K562 (cell line): ENCODE data around the gene SLC25A4. TPM values are rescaled to one million over a fixed set of nuclear protein-coding genes. Genes with fewer than 3 reads are reported as not detected.

ENCODE experiments used
- ATAC-seq: fragments of 200-7000 bp; cut with Tn5 transposase; 3 replicates; pipeline ENCODE4 v1.9.1; 2020; ENCODE audit warnings: moderate library complexity
- BruUV-seq: library from RNA; stranded (reverse); fragments of 400-500 nt; replicated peaks from 2 replicates; lab custom pipeline; 2021; lab: Mats Ljungman, UMichigan
- CTCF ChIA-PET: fragments of 300-600 bp; formaldehyde crosslinking; extraction: SDS; loops from one replicate; lab custom pipeline; 2021; ENCODE audit warnings: low intra/inter-chr PET ratio; lab: Yijun Ruan, JAX
- POLR2A ChIA-PET: fragments of 300-600, 350-650 bp; sonication (Branson Sonifier 250); formaldehyde crosslinking; extraction: SDS; loops from one replicate; lab custom pipeline; 2021; ENCODE audit warnings: antibody characterized with exemption, inconsistent platforms; lab: Yijun Ruan, JAX
- DNase-seq, 4 experiments: peaks; one replicate each; pipeline versions ENCODE4 v3.0.0 to v3.0.0-alpha.2; 2011 to 2018; ENCODE audit warnings: low spot score in 3 of 4, mixed read lengths in 3 of 4; ENCODE audit errors: extremely low read depth in 1 of 4
- FAIRE-seq: peaks from 2 replicates; lab custom pipeline; 2011; peaks lifted over from hg19 to GRCh38; lab: Jason Lieb, UNC
- H2AFZ ChIP-seq: 2 replicates; pipeline ENCODE4 v1.6.0; 2011; ENCODE audit warnings: low read depth, low read length, control low read depth, inconsistent platforms
- H3K27ac ChIP-seq: fragments of 200-600 bp; 3 replicates; pipeline ENCODE4 v1.8.0; 2011; ENCODE audit warnings: low read depth, mild to moderate bottlenecking, control low read depth, inconsistent platforms, low read length, moderate library complexity, mixed read lengths; ENCODE audit errors: extremely low read depth
- H3K27me3 ChIP-seq, 2 experiments: fragments of 300-600 bp in 1 of 2; 2 replicates in 1 of 2; 3 replicates in 1 of 2; pipeline versions ENCODE4 v1.6.0 to v1.8.0; 2011; ENCODE audit warnings: inconsistent platforms in 2 of 2, low read length in 2 of 2, mild to moderate bottlenecking in 1 of 2, mixed read lengths in 1 of 2, moderate library complexity in 1 of 2; ENCODE audit not compliant: control insufficient read depth in 2 of 2, insufficient read depth in 2 of 2
- H3K36me3 ChIP-seq: fragments of 300-600 bp; 3 replicates; pipeline ENCODE4 v1.8.0; 2011; ENCODE audit warnings: mild to moderate bottlenecking, low read length, inconsistent platforms; ENCODE audit not compliant: control insufficient read depth, insufficient read depth
- H3K4me1 ChIP-seq, 2 experiments: fragments of 200-600 bp in 1 of 2; replicated peaks in 1 of 2; 2 replicates in 1 of 2; 3 replicates in 1 of 2; pipeline versions ENCODE4 v1.5.1 to v1.8.0; 2011; ENCODE audit warnings: inconsistent platforms in 2 of 2, low read length in 2 of 2, mild to moderate bottlenecking in 1 of 2, mixed read lengths in 1 of 2, moderate library complexity in 1 of 2; ENCODE audit not compliant: control insufficient read depth in 2 of 2, insufficient read depth in 2 of 2
- H3K4me2 ChIP-seq: 2 replicates; pipeline ENCODE4 v1.6.1; 2011; ENCODE audit warnings: low read length, control low read depth, inconsistent platforms, mixed read lengths; ENCODE audit not compliant: insufficient read depth
- H3K4me3 ChIP-seq: fragments of 200-600 bp; sonication (generic), shearing (Covaris generic); 2 replicates; pipeline ENCODE4 v1.5.1; 2016; ENCODE audit warnings: control low read depth, inconsistent platforms
- H3K79me2 ChIP-seq: fragments of 200-600 bp; 3 replicates; pipeline ENCODE4 v1.8.0; 2011; ENCODE audit warnings: low read length, inconsistent platforms; ENCODE audit not compliant: control insufficient read depth, insufficient read depth
- H3K9ac ChIP-seq, 2 experiments: 2 replicates each; pipeline versions ENCODE4 v1.6.0 to v1.6.1; 2011; ENCODE audit warnings: low read depth in 2 of 2, low read length in 2 of 2, control low read depth in 1 of 2, inconsistent platforms in 1 of 2, mild to moderate bottlenecking in 1 of 2, mixed read lengths in 1 of 2; ENCODE audit not compliant: insufficient read depth in 1 of 2
- H3K9me1 ChIP-seq: one replicate; pipeline ENCODE4 v1.6.0; 2011; ENCODE audit warnings: inconsistent platforms, mild to moderate bottlenecking, low read length, moderate library complexity; ENCODE audit not compliant: control insufficient read depth, insufficient read depth
- H3K9me3 ChIP-seq: replicated peaks from 2 replicates; pipeline ENCODE4 v1.5.1; 2011; ENCODE audit warnings: low read depth, low read length, inconsistent platforms; ENCODE audit not compliant: control insufficient read depth, insufficient read depth
- H4K20me1 ChIP-seq: replicated peaks from 2 replicates; pipeline ENCODE4 v1.6.1; 2011; ENCODE audit warnings: low read length, inconsistent platforms, mixed read lengths; ENCODE audit not compliant: control insufficient read depth, insufficient read depth
- CBX2 ChIP-seq: fragments of 200-600 bp; sonication (generic); IDR thresholded peaks from one replicate; pipeline ENCODE4 v1.6.1; 2012; ENCODE audit warnings: mild to moderate bottlenecking, low read length, inconsistent platforms; ENCODE audit not compliant: insufficient read depth, poor library complexity, severe bottlenecking
- ESRRA ChIP-seq: fragments of 450-650 bp; IDR thresholded peaks from 2 replicates; pipeline ENCODE4 v1.6.1; 2014; ENCODE audit warnings: low read depth, mild to moderate bottlenecking, moderate library complexity, borderline replicate concordance
- FOXA3 ChIP-seq, 2 experiments: fragments of 450-650 bp in 1 of 2; sonication (generic) in 1 of 2; formaldehyde crosslinking; IDR thresholded peaks in 1 of 2; conservative IDR thresholded peaks in 1 of 2; 2 replicates each; pipeline versions ENCODE4 v1.4.0 to v1.8.0; 2020 to 2022; ENCODE audit warnings: mild to moderate bottlenecking in 2 of 2, missing genetic modification reagents in 1 of 2
- FOXK2 ChIP-seq, 2 experiments: fragments of 450-650 bp; IDR thresholded peaks in 1 of 2; conservative IDR thresholded peaks in 1 of 2; 2 replicates each; pipeline ENCODE4 v1.6.1; 2016; ENCODE audit warnings: low read depth in 2 of 2, mild to moderate bottlenecking in 1 of 2
- GATA2 ChIP-seq: sonication (generic); formaldehyde crosslinking; IDR thresholded peaks from 2 replicates; pipeline ENCODE4 v1.4.0; 2020; ENCODE audit warnings: mild to moderate bottlenecking, missing genetic modification reagents
- KDM1A ChIP-seq, 2 experiments: fragments of 450-650 bp; IDR thresholded peaks; 2 replicates each; pipeline ENCODE4 v1.6.1; 2016; ENCODE audit warnings: mild to moderate bottlenecking in 2 of 2
- NCOR1 ChIP-seq: fragments of 450-650 bp; IDR thresholded peaks from 2 replicates; pipeline ENCODE4 v1.6.1; 2016; ENCODE audit warnings: mild to moderate bottlenecking, moderate library complexity
- NFYB ChIP-seq: IDR thresholded peaks from 2 replicates; pipeline ENCODE4 v1.6.1; 2011; ENCODE audit warnings: mild to moderate bottlenecking, moderate library complexity; ENCODE audit not compliant: insufficient read length; ENCODE audit errors: extremely low read depth
- OTX1 ChIP-seq: fragments of 450-650 bp; formaldehyde crosslinking; IDR thresholded peaks from 2 replicates; pipeline ENCODE4 v1.4.0; 2022; ENCODE audit warnings: mild to moderate bottlenecking
- RCOR1 ChIP-seq, 2 experiments: IDR thresholded peaks; 2 replicates each; pipeline ENCODE4 v1.6.1; 2012; ENCODE audit warnings: low read depth in 2 of 2, low read length in 2 of 2, borderline replicate concordance in 1 of 2, improper control_type of control experiment in 1 of 2
- SMARCA5 ChIP-seq: fragments of 450-650 bp; IDR thresholded peaks from 2 replicates; pipeline ENCODE4 v1.6.1; 2016
- ZNF511 ChIP-seq: sonication (generic); formaldehyde crosslinking; IDR thresholded peaks from 2 replicates; pipeline ENCODE4 v1.8.0; 2022; ENCODE audit warnings: mild to moderate bottlenecking, missing genetic modification reagents
- WGBS: fragments of 100-300 bp; shearing (Covaris generic); methylation state at CpG from one replicate; pipeline ENCODE4 v1.1.6; 2016; ENCODE audit warnings: low coverage, mixed read lengths; ENCODE audit not compliant: insufficient coverage; ENCODE audit errors: missing lambda C conversion rate; 5-methylcytosine and 5-hydroxymethylcytosine counted together
- in situ Hi-C: fragments of 300-500 bp; cut with MboI; formaldehyde crosslinking; loops from 4 replicates; pipeline ENCODE4 v1.15.0; 2018; ENCODE audit warnings: inconsistent platforms, mixed read lengths
- intact Hi-C: fragments of 100-400 bp; cut with micrococcal nuclease; formaldehyde crosslinking; loops from 2 replicates; pipeline ENCODE4 v1.14.2; 2022
- polyA plus RNA-seq, 8 experiments: library from polyadenylated mRNA; depleted of rRNA in 4 of 8; stranded (reverse) in 5 of 8; unstranded in 3 of 8; fragments of >200 nt; fragmentation: Nextera tagmentation in 2 of 8; fragmentation: Illumina TruSeq in 1 of 8; extraction: Ambion mirVana in 2 of 8; extraction: Trizol in 1 of 8; gene quantifications; 2 replicates each; pipeline versions ENCODE4 v1.2.1 to v1.2.3, GENCODE V29; 2011 to 2014; ENCODE audit warnings: inconsistent platforms in 1 of 8, missing spikeins in 1 of 8
- total RNA-seq, 7 experiments: library from RNA; depleted of rRNA in 6 of 7; stranded (reverse); fragments of >200 nt in 6 of 7; fragmentation: Illumina TruSeq in 2 of 7; extraction: Trizol in 2 of 7; gene quantifications; 2 replicates each; pipeline versions ENCODE4 v1.2.1 to v1.2.3, GENCODE V29; 2011 to 2021; ENCODE audit warnings: low replicate concordance in 1 of 7
- TF ChIP-seq, protein P1 (sequence below): fragments of 450-650 bp; IDR thresholded peaks from 2 replicates; pipeline ENCODE4 v1.6.1; 2016; ENCODE audit warnings: low read depth, mild to moderate bottlenecking, moderate library complexity

SLC25A4 gene
- total and polyA plus RNA-seq, 9 of the 15 experiments (the other 6 are each of a cell fraction or from before 2014, with no cell fraction given): 8.3 to 28.6 (median 19.5) TPM

GRCh38 chr4:185120631-185120946 lies 22.5 kb upstream of the SLC25A4 start:
- Histone ChIP-seq H3K4me1 (peaks cover 0 to 37% of the 10 kb centered on the region in 2 experiments; a peak in 4 of 5 replicates), H3K9me3 (no peaks in the 10 kb centered on the region), H3K36me3 (no peaks in the 10 kb centered on the region), H3K27me3 (no peaks in the 10 kb centered on the region), H3K4me3 (no peak overlapping the region), H4K20me1 (no peaks in the 10 kb centered on the region), H3K9ac (peak overlapping the region in 1 of 2 experiments; percentile 48; a peak in 1 of 4 replicates), H2AFZ (peak overlapping the region; percentile 79), H3K4me2 (peak overlapping the region; percentile 44), H3K9me1 (no peaks in the 10 kb centered on the region)
- no peak for FAIRE-seq
- in situ Hi-C loops: no loop called here
- intact Hi-C loops: no loop called here
- 27% methylated on average over 6 of the region's 6 CpGs for WGBS
- CTCF ChIA-PET: no interaction called here
- ATAC-seq: peak; percentile 3; the same call in 2 of the 3 replicates
- no TSS peak for BruUV-seq
- POLR2A ChIA-PET: interaction anchor here (0.6 kb wide), 1 partner anchor 23 kb away, joined by 3 read pairs; the partner anchor contains the start of gene SLC25A4
- TF ChIP-seq NFYB (peak; percentile 3), GATA2 (0 out of 2 replicates have a peak, but pooled peaks have one; percentile 5), SMARCA5 (no peak)
- TF ChIP-seq, all 486 proteins: peak for 2
- Histone ChIP-seq H3K27ac (peak overlapping the region; percentile 44; the same call in 2 of the 3 replicates), H3K79me2 (no peaks in the 10 kb centered on the region)
- peak in 2 of 4 experiments; percentile 31 to 39 for DNase-seq

DNA sequence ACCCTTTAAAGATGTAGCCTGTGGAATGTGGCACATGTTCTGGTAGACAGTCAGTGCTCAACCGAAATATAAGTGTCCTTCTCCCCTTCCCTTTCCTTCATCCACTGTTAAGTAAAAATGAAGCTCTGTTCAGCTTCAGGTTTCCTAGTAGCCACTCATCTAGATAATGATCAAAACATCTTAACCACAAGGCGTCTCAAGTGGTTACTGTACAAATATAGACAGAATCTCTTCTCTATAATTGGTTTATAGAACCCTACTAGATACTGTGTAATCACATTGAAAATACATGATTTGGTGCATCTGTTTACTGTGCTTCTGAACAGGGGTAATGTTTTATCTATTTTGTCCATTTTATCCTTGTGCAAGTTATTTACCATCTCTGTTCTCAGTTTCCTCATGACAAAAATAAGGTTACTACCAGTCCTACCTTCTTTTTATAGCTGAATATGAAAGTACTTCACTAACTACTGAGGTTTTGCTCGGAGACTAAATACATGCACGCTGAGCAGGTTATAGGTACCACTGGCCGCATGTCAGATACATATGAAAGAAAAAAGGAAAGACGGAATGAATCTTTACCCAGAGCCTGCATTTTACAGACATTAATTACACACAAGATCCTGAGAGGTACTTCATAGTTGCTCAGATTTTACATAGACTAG lies 20.3 kb upstream of the SLC25A4 start:
- intact Hi-C loops: no loop called here
- FAIRE-seq: peak; percentile 29
- no peak overlapping the region for H3K4me3 ChIP-seq

More for the DNA sequence above, 20.3 kb upstream of the SLC25A4 start:
- ATAC-seq (no peak), DNase-seq (no peak)
- in situ Hi-C loops: no loop called here
- ChIA-PET CTCF (no interaction called here), POLR2A (interaction anchor here (1.2 kb wide), 1 partner anchor 78 kb away, joined by 3 read pairs; no protein-coding TSS in a partner anchor)
- Histone ChIP-seq H3K9ac (no peak overlapping the region), H3K36me3 (no peaks in the 10 kb centered on the region), H3K4me2 (no peak overlapping the region), H3K79me2 (no peaks in the 10 kb centered on the region), H3K9me1 (no peaks in the 10 kb centered on the region), H3K4me1 (peaks cover 0 to 17% of the 10 kb centered on the region in 2 experiments; a peak in 3 of 5 replicates), H3K27ac (no peak overlapping the region), H2AFZ (no peak overlapping the region), H4K20me1 (no peaks in the 10 kb centered on the region), H3K9me3 (no peaks in the 10 kb centered on the region), H3K27me3 (no peaks in the 10 kb centered on the region)
- no peak for TF ChIP-seq NCOR1
- TF ChIP-seq, protein P1, sequence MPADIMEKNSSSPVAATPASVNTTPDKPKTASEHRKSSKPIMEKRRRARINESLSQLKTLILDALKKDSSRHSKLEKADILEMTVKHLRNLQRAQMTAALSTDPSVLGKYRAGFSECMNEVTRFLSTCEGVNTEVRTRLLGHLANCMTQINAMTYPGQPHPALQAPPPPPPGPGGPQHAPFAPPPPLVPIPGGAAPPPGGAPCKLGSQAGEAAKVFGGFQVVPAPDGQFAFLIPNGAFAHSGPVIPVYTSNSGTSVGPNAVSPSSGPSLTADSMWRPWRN: peak; percentile 63
- no peak for TF ChIP-seq FOXK2 (conservative IDR thresholded peaks at IDR 0.05 in 1 of 2, IDR thresholded peaks at IDR 0.05 in 1 of 2; ENCODE audit: low read depth in 2 of 2)
- no peak for TF ChIP-seq ZNF511 (CRISPR knock-in tag)
- peak in 1 of 2 experiments; percentile 77; a peak in 1 of 4 replicates for TF ChIP-seq RCOR1 (IDR thresholded peaks at IDR 0.05; ENCODE audit: borderline replicate concordance in 1 of 2, low read depth in 2 of 2, low read length in 2 of 2)
- TF ChIP-seq CBX2: no peak
- peak in 1 of 2 experiments; percentile 78; a peak in 2 of 4 replicates for TF ChIP-seq FOXA3 (CRISPR knock-in tag; conservative IDR thresholded peaks at IDR 0.05 in 1 of 2, IDR thresholded peaks at IDR 0.05 in 1 of 2)
- peak; percentile 61; the same call in 1 of the 2 replicates for TF ChIP-seq ESRRA
- TF ChIP-seq KDM1A (IDR thresholded peaks at IDR 0.05): peak; percentile 58 to 79; a peak in 3 of 4 replicates
- TF ChIP-seq OTX1: no peak
- BruUV-seq: no TSS peak
- 29% methylated on average over 6 of the region's 6 CpGs for WGBS
